Measurements from ENCODE around the gene KAT2A. TPM values are rescaled to one million over a fixed set of nuclear protein-coding genes. Genes with fewer than 3 reads are reported as not detected.
A peak's percentile ranks its signal among the peaks of the same experiment; 100 is the strongest.

KAT2A gene
- total RNA-seq, 4 donors from 2014 or later = 25.3 to 55.5 (median 37.1) TPM

DNA sequence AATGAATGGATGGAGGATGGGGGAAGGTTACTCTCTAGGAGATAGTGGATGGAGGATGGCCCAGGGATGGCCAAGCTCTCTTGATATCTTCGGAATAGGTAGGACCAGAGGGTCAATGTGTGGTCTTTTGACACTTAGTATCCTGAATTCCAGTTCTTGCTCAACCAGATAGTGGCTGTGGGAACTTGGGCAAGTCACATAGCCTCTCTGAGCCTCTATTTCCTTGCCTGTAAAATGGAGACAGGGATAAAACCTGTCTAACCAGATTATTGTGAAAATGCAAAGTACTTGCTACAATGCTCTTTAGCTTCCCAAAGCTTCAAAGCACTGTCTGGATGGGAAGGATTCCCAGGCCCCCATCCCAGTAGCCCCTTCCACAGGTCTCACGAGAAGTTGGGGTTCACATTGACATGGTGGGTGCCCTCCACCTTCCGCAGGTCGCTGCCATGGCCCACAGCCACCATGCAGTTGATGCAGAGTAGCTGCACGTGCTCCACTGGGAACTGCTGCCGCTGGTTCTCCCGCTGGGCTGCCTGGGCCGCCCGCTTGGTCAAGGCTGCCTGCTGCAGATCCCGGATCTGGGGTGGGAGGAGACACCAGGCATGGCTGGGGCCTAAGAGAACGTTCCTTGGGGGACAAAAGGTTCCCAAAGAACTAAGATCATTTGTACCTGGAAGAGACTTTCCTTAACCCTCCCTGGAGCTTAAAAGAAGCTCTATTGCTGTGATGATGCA is 17.8 kb downstream of the KAT2A start:
- intact Hi-C loops (cut with DNase I; ENCODE audit: low total_unique reads) = no loop called here
- no peak for TF ChIP-seq POLR2A (IDR thresholded peaks at IDR 0.05)
- TF ChIP-seq, protein P1, sequence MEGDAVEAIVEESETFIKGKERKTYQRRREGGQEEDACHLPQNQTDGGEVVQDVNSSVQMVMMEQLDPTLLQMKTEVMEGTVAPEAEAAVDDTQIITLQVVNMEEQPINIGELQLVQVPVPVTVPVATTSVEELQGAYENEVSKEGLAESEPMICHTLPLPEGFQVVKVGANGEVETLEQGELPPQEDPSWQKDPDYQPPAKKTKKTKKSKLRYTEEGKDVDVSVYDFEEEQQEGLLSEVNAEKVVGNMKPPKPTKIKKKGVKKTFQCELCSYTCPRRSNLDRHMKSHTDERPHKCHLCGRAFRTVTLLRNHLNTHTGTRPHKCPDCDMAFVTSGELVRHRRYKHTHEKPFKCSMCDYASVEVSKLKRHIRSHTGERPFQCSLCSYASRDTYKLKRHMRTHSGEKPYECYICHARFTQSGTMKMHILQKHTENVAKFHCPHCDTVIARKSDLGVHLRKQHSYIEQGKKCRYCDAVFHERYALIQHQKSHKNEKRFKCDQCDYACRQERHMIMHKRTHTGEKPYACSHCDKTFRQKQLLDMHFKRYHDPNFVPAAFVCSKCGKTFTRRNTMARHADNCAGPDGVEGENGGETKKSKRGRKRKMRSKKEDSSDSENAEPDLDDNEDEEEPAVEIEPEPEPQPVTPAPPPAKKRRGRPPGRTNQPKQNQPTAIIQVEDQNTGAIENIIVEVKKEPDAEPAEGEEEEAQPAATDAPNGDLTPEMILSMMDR (IDR thresholded peaks at IDR 0.05) = no peak
- 82 to 83% methylated on average over 9 to 11 of the region's 11 CpGs for WGBS, 2 donors
- no peak for DNase-seq (ENCODE audit: low spot score in 2 of 2)
- H3K4me3 ChIP-seq (ENCODE audit: low read depth, poor library complexity, severe bottlenecking) = no peak overlapping the region

DNA sequence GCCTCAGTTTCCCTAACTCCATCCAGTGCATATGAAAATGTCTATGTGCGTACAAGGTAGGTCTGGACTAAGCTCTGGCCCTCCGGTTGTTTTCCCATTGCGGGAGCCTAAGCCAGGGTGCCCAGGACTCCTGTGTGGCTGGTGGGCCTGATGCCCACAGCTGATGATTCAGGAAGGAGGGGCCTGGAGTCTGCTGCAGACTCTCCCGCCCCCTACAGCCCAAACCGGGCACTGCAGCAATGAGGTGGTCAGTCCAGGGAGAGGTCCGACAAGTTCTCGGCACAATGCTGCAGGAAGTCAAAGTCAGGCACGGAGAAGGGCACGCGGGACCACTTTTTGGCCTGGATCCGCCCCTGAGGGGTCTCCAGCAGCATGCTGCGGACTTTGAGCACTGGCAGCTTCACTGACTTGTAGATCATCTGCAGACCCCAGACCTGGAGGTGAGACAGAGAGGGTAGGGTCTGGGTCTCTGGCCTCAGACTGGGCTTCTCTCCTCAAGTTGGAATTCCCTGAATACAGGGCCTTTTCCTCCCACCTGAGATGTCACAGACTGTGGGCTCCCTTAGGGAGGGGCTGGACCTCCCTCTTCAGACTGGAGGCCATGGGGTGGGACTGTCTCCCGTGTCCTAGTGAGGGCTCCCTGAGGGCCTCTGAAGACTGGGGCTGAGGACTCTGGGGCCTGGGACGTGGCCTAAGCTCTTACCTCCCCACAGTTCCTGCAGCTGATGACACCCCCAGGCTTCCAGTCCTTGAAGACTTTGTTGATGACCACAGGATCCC is 19.5 kb downstream of the KAT2A start:
- TF ChIP-seq, protein P1 (IDR thresholded peaks at IDR 0.05) = no peak
- no peak for TF ChIP-seq POLR2A (IDR thresholded peaks at IDR 0.05)
- peak in 1 of 2 donors; percentile 92 for DNase-seq (ENCODE audit: low spot score in 2 of 2)
- intact Hi-C loops (cut with DNase I; ENCODE audit: low total_unique reads) = no loop called here

GRCh38 chr17:42098730-42099399 is 22.3 kb downstream of the KAT2A start:
- no peak for TF ChIP-seq POLR2A (IDR thresholded peaks at IDR 0.05)
- TF ChIP-seq, protein P1 (IDR thresholded peaks at IDR 0.05) = no peak
- intact Hi-C loops (cut with DNase I; ENCODE audit: low total_unique reads) = no loop called here
- WGBS, 2 donors = 68 to 73% methylated on average over 14 of the region's 14 CpGs
- DNase-seq (ENCODE audit: low spot score in 2 of 2) = no peak
- H3K4me3 ChIP-seq (ENCODE audit: low read depth, poor library complexity, severe bottlenecking) = no peak overlapping the region

More for the DNA sequence above, 19.5 kb downstream of the KAT2A start:
- no peak overlapping the region for H3K4me3 ChIP-seq (ENCODE audit: low read depth, poor library complexity, severe bottlenecking)
- 51 to 58% methylated on average over 12 to 14 of the region's 14 CpGs for WGBS, 2 donors

- 8 to 11% methylated on average over 33 to 44 of the region's 52 CpGs for WGBS, 2 donors
- DNase-seq (ENCODE audit: low spot score in 2 of 2) = no peak
- intact Hi-C loops (cut with DNase I; ENCODE audit: low total_unique reads) = no loop called here
- no peak for TF ChIP-seq POLR2A (IDR thresholded peaks at IDR 0.05)
- TF ChIP-seq, protein P1 (IDR thresholded peaks at IDR 0.05) = no peak
- H3K4me3 ChIP-seq (ENCODE audit: low read depth, poor library complexity, severe bottlenecking) = no peak within 1 kb of the TSS
Observed at GRCh38 chr17:42097691-42098631, 23.2 kb downstream of the KAT2A start, which contains the start of gene ZNF385C. Gene ZNF385C, minus strand, starts transcription at chr17:42098473. Its CDS starts 35,417 bp downstream, at chr17:42063056.
